Stimulated activated CD4-positive, alpha-beta T cell treated with anti-CD3 and anti-CD28 coated beads, Interleukin-2, amount 100 ng/mL, for 48 hours (primary cell): ENCODE results near the gene RELN.
"Not testable (repeated sequence)": the region's sequence is repeated elsewhere in the genome, so short reads cannot be mapped to it uniquely, and the experiment has no call there.

Experiments used
- DNase-seq, 2 donors: peaks; one replicate each; pipeline ENCODE4 v3.0.0-alpha.2; 2020

The RELN gene

GRCh38 chr7:103824251-103824650 is 165.2 kb downstream of the RELN start:
- DNase-seq: no peak

- DNase-seq: no peak
Observed at GRCh38 chr7:103823084-103823483, 166.4 kb downstream of the RELN start.

GRCh38 chr7:103821092-103821491 is 168.4 kb downstream of the RELN start:
- DNase-seq: no peak

- not testable (repeated sequence) for DNase-seq
Observed at GRCh38 chr7:103815972-103816371, 173.5 kb downstream of the RELN start.

GRCh38 chr7:103813970-103814369 is 175.5 kb downstream of the RELN start:
- DNase-seq: no peak

DNA sequence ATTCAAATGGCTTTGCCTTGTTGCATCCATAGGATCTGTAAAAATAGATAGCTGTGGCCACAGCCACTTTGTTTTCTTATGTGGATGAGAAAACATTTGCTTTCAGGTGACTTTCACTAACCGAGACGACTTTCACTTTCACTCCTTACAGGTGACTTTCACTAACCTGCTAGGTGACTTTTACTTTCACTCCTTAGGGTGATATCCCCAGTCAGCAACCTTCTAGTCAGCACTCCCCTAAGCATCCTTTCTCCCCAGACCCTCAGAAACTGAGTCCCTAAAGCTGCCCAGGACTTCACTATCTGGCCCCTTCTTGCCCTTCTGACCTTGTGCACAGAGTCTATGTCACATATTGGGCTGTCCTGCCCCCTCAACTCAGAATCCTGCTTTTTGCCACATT is 177.5 kb downstream of the RELN start:
- no peak for DNase-seq

DNA sequence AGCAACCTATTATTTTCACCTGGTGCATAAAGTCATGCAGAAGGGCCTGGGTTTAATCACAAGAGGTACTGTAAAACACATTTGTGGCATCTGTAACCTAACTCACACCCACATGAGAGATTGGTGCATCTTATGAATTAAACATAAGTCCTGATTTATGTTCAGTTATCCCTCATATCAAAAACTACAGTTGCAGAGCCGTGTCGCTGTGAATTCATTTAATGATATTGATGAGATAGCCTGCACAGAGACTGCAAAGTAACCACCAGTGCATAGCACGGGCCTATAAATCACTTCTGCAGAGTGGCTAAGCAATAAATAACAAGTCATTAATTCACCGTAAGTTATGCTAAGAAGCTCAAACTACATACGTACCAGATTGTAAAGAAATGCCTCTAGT is 178.2 kb downstream of the RELN start:
- no peak for DNase-seq

GRCh38 chr7:103810112-103810744 is 179.2 kb downstream of the RELN start:
- no peak for DNase-seq

DNA sequence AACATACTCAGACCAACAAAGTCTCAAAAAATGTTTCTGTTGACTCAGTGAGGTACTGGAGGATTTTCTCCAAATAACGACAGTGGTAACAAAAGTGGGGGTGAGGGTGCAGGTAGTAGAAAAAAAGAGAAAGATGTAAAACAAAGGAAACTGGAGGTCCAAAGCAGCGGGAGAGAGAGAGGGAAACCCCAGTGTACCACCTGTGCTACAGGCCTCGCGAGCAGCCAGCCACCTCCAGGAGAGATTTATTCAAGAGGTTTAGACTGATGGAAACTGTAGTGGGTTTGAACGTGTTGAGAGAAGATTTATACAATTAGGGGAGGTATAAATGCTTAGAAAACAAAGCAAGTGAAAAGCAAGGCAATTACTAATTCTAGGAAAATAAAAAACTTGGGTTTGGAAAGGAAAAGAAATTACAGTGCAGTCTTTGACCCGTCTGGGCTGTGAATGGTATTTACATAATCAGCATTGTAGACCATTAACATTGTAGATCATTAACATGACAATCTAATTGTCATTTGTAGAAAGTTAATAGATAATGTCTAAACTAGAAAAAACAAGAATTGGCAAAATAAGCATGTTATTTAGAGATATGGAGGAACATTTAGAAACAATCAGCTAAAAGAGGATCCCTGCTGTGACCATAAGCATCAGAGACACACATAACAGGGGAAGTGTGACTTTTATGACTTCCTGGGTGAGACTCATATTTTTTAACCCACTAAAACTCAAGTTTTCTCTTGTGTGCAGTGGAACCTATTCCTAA is 180.0 kb downstream of the RELN start:
- DNase-seq: no peak

DNA sequence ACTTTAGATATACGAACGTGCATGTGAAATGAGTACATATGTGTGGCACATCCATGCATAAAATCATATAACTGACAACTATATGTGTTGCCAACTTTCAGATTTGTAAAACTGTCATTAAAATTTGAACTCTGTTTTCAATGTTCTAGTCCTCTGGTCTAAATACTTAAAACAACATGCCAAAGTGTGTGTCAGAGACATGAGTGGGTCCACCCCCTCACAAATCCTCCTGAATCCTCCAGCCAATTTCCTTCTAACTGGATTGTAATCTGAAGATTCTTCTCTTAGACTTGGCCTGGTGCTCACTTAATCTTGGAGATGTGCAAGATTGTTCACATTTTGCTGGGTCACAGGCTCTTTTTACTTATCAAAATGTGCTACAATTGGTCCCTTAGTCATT is 184.1 kb downstream of the RELN start:
- no peak for DNase-seq

DNA sequence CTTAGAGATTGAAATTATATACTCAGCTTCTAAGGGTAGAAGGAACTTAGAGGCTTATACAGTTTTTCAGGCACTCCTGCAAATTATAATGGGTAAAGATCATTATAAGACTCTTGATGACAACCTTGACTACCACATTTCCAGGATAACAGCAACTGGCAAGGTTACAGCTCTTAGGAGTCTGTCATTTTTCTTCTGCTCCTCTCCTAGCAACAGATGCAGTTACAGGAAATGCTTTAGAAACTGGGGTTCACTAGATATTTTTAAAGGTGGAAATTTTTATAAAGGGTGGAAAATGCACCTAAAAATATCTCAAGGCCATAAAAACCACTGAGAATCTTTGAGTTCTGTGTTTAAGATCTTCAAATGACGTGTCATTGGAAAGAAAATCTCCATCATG is 185.8 kb downstream of the RELN start:
- DNase-seq: no peak

- DNase-seq: no peak
Observed at GRCh38 chr7:103799298-103799697, 190.2 kb downstream of the RELN start.

- no peak for DNase-seq
Observed at GRCh38 chr7:103797647-103798307, 191.7 kb downstream of the RELN start.

DNA sequence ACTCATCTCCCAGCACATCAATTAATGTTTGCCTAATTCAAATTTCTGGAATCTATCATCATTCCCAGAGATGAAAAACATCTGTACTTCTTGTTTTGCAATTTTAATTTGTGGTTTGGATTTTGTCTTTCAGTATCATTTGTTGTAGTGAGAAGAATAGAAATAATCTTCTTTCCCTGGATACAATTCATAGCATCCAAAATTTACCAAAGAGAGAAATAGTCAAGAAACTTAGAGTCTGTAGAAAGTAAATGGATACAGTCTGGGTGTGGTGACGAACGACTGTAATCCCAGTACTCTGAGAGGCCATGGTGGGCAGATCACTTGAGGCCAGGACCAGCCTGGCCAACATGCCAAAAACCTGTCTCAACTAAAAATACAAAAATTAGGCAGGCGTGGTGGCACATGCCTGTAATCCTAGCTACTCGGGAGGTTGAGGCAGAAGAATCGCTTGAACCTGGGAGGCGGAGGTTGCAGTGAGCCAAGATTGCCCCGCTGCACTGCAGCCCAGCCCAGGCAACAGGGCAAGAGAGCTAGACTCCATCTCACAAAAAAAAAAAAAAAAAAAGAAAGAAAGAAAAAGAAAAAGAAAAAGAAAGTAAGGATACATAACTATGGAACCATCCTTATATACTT is 193.0 kb downstream of the RELN start:
- no peak for DNase-seq

- DNase-seq: no peak
Observed at GRCh38 chr7:103795787-103796186, 193.7 kb downstream of the RELN start.

- DNase-seq: no peak
Observed at GRCh38 chr7:103795107-103795506, 194.4 kb downstream of the RELN start.

DNA sequence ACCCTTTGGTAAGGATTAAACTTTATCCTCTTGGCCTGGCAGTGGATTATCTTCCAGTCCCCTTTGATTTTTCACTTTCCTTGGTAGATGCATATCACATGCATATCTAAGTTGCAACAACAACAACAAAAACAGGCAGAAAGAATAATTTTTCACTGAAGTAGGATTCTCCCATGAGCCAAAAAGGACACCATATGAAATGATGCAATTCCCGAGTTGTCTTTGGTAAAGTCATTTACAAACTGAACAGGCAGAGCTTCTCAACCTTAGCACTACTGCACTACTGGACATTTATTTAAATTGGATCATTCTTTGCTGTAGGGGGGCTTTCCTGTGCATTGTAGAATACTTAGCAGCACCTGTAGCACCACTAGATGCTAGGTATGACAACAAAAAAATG is 195.0 kb downstream of the RELN start:
- DNase-seq: no peak

DNA sequence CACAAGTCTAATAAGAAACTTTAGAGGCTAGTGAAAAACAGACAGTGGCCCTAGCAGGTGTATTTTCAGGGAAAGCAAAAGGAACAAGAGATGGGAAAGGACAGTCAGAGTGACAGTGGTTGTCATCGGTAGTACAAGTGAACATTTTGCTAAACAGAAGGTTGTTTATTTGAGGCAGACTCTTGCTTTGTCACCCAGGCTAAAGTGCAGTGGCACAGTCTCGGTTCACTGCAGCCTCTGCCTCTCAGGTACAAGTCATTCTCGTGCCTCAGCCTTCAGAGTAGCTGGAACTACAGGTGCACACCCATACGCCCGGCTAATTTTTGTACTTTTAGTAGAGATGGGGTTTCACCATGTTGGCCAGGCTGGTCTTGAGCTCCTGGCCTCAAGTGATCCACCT is 195.8 kb downstream of the RELN start:
- no peak for DNase-seq

DNA sequence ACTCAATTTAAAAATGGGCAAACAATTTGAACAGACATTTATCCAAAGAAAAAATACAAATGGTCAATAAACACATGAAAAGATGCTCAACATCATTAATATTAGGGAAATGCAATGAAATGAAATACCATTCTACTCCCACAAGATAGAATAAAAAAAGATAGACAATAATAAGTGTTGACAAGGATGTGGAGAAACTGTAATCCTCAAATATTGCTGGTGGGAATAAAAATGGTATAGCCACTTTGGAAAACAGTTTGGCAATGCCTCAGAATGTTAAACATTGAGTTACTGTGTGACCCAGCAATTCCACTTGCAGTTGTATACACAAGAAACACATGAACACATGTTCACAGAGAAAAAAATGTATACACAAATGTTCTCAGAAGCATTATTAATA is 197.6 kb downstream of the RELN start:
- no peak for DNase-seq

- not testable (repeated sequence) for DNase-seq
Observed at GRCh38 chr7:103787041-103787440, 202.4 kb downstream of the RELN start.

- no peak for DNase-seq
Observed at GRCh38 chr7:103784646-103785286, 204.7 kb downstream of the RELN start.

- DNase-seq: no peak
Observed at GRCh38 chr7:103781409-103781808, 208.0 kb downstream of the RELN start.

DNA sequence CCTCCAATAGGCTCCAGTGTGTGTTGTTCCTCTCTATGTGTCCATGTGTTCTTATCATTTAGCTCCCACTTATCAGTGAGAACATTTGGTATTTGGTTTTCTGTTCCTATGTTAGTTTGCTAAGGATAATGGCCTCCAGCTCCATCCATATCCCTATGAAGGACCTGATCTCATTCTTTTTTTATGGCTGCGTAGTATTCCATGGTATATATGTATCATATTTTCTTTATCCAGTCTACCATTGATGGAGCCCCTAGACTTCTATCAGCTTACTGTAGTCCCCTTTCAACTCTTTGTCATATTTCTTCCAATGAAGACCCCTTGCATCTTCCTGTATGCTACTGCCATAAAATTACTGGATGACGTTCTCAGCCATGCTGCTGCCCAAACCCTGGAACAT is 208.9 kb downstream of the RELN start:
- not testable (repeated sequence) for DNase-seq
